Activated CD8-positive, alpha-beta T cell treated with anti-CD3 and anti-CD28 coated beads for 36 hours (primary cell): ENCODE data around the gene DIAPH3. TPM values are rescaled to one million over a fixed set of nuclear protein-coding genes. Genes with fewer than 3 reads are reported as not detected.

Experiments
- ATAC-seq: fragments of 200-7000 bp; cut with Tn5 transposase; one replicate; pipeline ENCODE4 v1.10.0; 2021; ENCODE audit warnings: mild to moderate bottlenecking, moderate library complexity
- CTCF ChIA-PET: fragments of 350-600 bp; sonication (Branson Sonifier 250); formaldehyde crosslinking; loops from one replicate; lab custom pipeline; 2021; ENCODE audit warnings: antibody characterized with exemption; lab: Charles Lee
- POLR2A ChIA-PET: fragments of 350-600 bp; sonication (Branson Sonifier 250); formaldehyde crosslinking; loops from one replicate; lab custom pipeline; 2021; ENCODE audit warnings: antibody characterized with exemption; lab: Charles Lee
- DNase-seq: peaks from one replicate; pipeline ENCODE4 v3.0.0-alpha.2; 2020
- H3K27ac Mint-ChIP-seq: one replicate; pipeline ENCODE4 v1.8.0; 2021; ENCODE audit warnings: mild to moderate bottlenecking, mixed read lengths
- H3K27me3 Mint-ChIP-seq: one replicate; pipeline ENCODE4 v1.8.0; 2021; ENCODE audit warnings: mixed read lengths
- H3K36me3 Mint-ChIP-seq: one replicate; pipeline ENCODE4 v1.8.0; 2021; ENCODE audit warnings: low read depth, mixed read lengths
- H3K4me1 Mint-ChIP-seq: one replicate; pipeline ENCODE4 v1.8.0; 2021; ENCODE audit warnings: low read depth, mixed read lengths
- H3K4me3 Mint-ChIP-seq: one replicate; pipeline ENCODE4 v1.8.0; 2021; ENCODE audit warnings: mild to moderate bottlenecking, moderate library complexity, mixed read lengths
- H3K9me3 Mint-ChIP-seq: one replicate; pipeline ENCODE4 v1.8.0; 2021; ENCODE audit warnings: mixed read lengths
- CTCF ChIP-seq: fragments of 200-600 bp; IDR thresholded peaks from one replicate; pipeline ENCODE4 v1.8.0; 2022; ENCODE audit warnings: antibody characterized with exemption, mild to moderate bottlenecking
- intact Hi-C: fragments of 100-400 bp; cut with micrococcal nuclease; formaldehyde crosslinking; loops from one replicate; pipeline ENCODE4 v1.10.0; 2022
- total RNA-seq, 2 experiments: library from RNA; stranded (reverse); gene quantifications; one replicate each; pipeline ENCODE4 v1.2.3, GENCODE V29; 2021

Gene DIAPH3
- total RNA-seq, 2 experiments from 2014 or later = 23.0 to 25.4 TPM

GRCh38 chr13:59641817-59642216 is 521.9 kb downstream of the DIAPH3 start:
- CTCF ChIA-PET = no interaction called here
- POLR2A ChIA-PET = no interaction called here
- intact Hi-C loops = no loop called here
- Mint-ChIP-seq H3K27ac (no peak overlapping the region), H3K4me3 (no peak overlapping the region), H3K4me1 (no peaks in the 10 kb centered on the region), H3K9me3 (no peaks in the 10 kb centered on the region), H3K27me3 (no peaks in the 10 kb centered on the region), H3K36me3 (no peaks in the 10 kb centered on the region)
- DNase-seq (no peak), ATAC-seq (no peak)
- TF ChIP-seq CTCF = no peak

- Mint-ChIP-seq H3K27ac (no peak overlapping the region), H3K36me3 (no peaks in the 10 kb centered on the region), H3K4me1 (no peaks in the 10 kb centered on the region), H3K27me3 (no peaks in the 10 kb centered on the region), H3K9me3 (no peaks in the 10 kb centered on the region), H3K4me3 (no peak overlapping the region)
- intact Hi-C loops = no loop called here
- TF ChIP-seq CTCF = no peak
- ChIA-PET POLR2A (no interaction called here), CTCF (no interaction called here)
- DNase-seq (no peak), ATAC-seq (no peak)
These were observed 522.5 kb downstream of the DIAPH3 start for GRCh38 chr13:59641261-59641660.

- H3K36me3 Mint-ChIP-seq = no peaks in the 10 kb centered on the region
- DNase-seq = no peak
- no peak for TF ChIP-seq CTCF
- no peak overlapping the region for H3K27ac Mint-ChIP-seq
- no peak overlapping the region for H3K4me3 Mint-ChIP-seq
- H3K9me3 Mint-ChIP-seq = no peaks in the 10 kb centered on the region
- ChIA-PET CTCF (interaction anchor here (1.0 kb wide), 1 partner anchor 247 kb away, joined by 3 read pairs; no protein-coding TSS in a partner anchor), POLR2A (no interaction called here)
- no peaks in the 10 kb centered on the region for H3K4me1 Mint-ChIP-seq
- intact Hi-C loops = no loop called here
- no peak for ATAC-seq
- H3K27me3 Mint-ChIP-seq = no peaks in the 10 kb centered on the region
These were observed 525.3 kb downstream of the DIAPH3 start for GRCh38 chr13:59638404-59638803.

- ATAC-seq (no peak), DNase-seq (no peak)
- CTCF ChIA-PET = no interaction called here
- Mint-ChIP-seq H3K36me3 (no peaks in the 10 kb centered on the region), H3K27me3 (no peaks in the 10 kb centered on the region), H3K4me3 (no peak overlapping the region), H3K4me1 (no peaks in the 10 kb centered on the region), H3K9me3 (no peaks in the 10 kb centered on the region), H3K27ac (no peak overlapping the region)
- TF ChIP-seq CTCF = no peak
- POLR2A ChIA-PET = no interaction called here
- intact Hi-C loops = no loop called here
These were observed 528.1 kb downstream of the DIAPH3 start for GRCh38 chr13:59635589-59635988.

GRCh38 chr13:59633290-59633689 is 530.4 kb downstream of the DIAPH3 start:
- Mint-ChIP-seq H3K27me3 (no peaks in the 10 kb centered on the region), H3K9me3 (no peaks in the 10 kb centered on the region), H3K4me1 (no peaks in the 10 kb centered on the region), H3K27ac (no peak overlapping the region), H3K36me3 (no peaks in the 10 kb centered on the region), H3K4me3 (no peak overlapping the region)
- no peak for DNase-seq
- no peak for ATAC-seq
- ChIA-PET POLR2A (no interaction called here), CTCF (interaction anchor here (0.7 kb wide), 1 partner anchor 718 kb away, joined by 3 read pairs; no protein-coding TSS in a partner anchor)
- intact Hi-C loops = no loop called here
- no peak for TF ChIP-seq CTCF
